ENCODE data around the gene ATP8A2. TPM values are rescaled to one million over a fixed set of nuclear protein-coding genes. Genes with fewer than 3 reads are reported as not detected.
A peak's percentile ranks its signal among the peaks of the same experiment; 100 is the strongest.

ATP8A2 gene
- total and polyA plus RNA-seq, 10 of the 15 experiments (the other 5 are each of a cell fraction or from before 2014, with no cell fraction given) = 0.01 to 0.04 (median 0.04) TPM; not detected in 7

GRCh38 chr13:25902891-25903341, 531.1 kb downstream of the ATP8A2 start (continued):
- TF ChIP-seq HCFC1 (IDR thresholded peaks at IDR 0.05; ENCODE audit: low read length) (no peak), EP300 (IDR thresholded peaks at IDR 0.05; ENCODE audit: borderline replicate concordance in 1 of 2, control insufficient read depth in 1 of 2, low read depth in 2 of 2, low read length in 2 of 2) (peak; percentile 39 to 43; a peak in 2 of 4 replicates), BCLAF1 (IDR thresholded peaks at IDR 0.05) (no peak), NFYB (IDR thresholded peaks at IDR 0.05; ENCODE audit: insufficient read depth, low read depth, low read length) (no peak), RELB (IDR thresholded peaks at IDR 0.05; ENCODE audit: low read depth) (0 out of 2 replicates have a peak, but pooled peaks have one; percentile 41), HDAC6 (IDR thresholded peaks at IDR 0.05; ENCODE audit: unreplicated experiment) (no peak), BCL3 (IDR thresholded peaks at IDR 0.05; ENCODE audit: borderline replicate concordance, insufficient read depth, low read depth, low read length, poor library complexity, severe bottlenecking) (no peak), NRF1 (conservative IDR thresholded peaks at IDR 0.05; ENCODE audit: low read depth, low read length) (no peak), BCL11A (IDR thresholded peaks at IDR 0.05; ENCODE audit: low read depth, low read length) (peak; percentile 80), BACH1 (IDR thresholded peaks at IDR 0.05; ENCODE audit: borderline replicate concordance) (no peak), CEBPB (IDR thresholded peaks at IDR 0.05; ENCODE audit: borderline replicate concordance in 1 of 2, low read depth in 2 of 2, low read length in 2 of 2) (no peak), MTA2 (IDR thresholded peaks at IDR 0.05; ENCODE audit: low read depth) (no peak), ZBED1 (IDR thresholded peaks at IDR 0.05; ENCODE audit: borderline replicate concordance) (no peak), IRF4 (IDR thresholded peaks at IDR 0.05; ENCODE audit: low read depth, low read length) (peak; percentile 88; the same call in 1 of the 2 replicates), HSF1 (IDR thresholded peaks at IDR 0.05; ENCODE audit: low read depth, low read length) (no peak), IKZF1 (conservative IDR thresholded peaks at IDR 0.05) (no peak; the same call in 1 of the 2 replicates), PAX8 (IDR thresholded peaks at IDR 0.05) (no peak), TCF3 (IDR thresholded peaks at IDR 0.05; ENCODE audit: borderline replicate concordance, insufficient read depth, low read depth, low read length) (no peak), PAX5 (IDR thresholded peaks at IDR 0.05; ENCODE audit: borderline replicate concordance, low read depth, low read length) (peak; percentile 53; the same call in 1 of the 2 replicates), SUPT20H (IDR thresholded peaks at IDR 0.05; ENCODE audit: borderline replicate concordance, control insufficient read depth, low read depth, low read length) (no peak), JUND (IDR thresholded peaks at IDR 0.05; ENCODE audit: low read depth, low read length) (0 out of 2 replicates have a peak, but pooled peaks have one; percentile 21)

Measured in GM12878 (cell line).